ENCODE data around the gene PDZD8.
A peak's percentile ranks its signal among the peaks of the same experiment; 100 is the strongest.

PDZD8 gene

DNA sequence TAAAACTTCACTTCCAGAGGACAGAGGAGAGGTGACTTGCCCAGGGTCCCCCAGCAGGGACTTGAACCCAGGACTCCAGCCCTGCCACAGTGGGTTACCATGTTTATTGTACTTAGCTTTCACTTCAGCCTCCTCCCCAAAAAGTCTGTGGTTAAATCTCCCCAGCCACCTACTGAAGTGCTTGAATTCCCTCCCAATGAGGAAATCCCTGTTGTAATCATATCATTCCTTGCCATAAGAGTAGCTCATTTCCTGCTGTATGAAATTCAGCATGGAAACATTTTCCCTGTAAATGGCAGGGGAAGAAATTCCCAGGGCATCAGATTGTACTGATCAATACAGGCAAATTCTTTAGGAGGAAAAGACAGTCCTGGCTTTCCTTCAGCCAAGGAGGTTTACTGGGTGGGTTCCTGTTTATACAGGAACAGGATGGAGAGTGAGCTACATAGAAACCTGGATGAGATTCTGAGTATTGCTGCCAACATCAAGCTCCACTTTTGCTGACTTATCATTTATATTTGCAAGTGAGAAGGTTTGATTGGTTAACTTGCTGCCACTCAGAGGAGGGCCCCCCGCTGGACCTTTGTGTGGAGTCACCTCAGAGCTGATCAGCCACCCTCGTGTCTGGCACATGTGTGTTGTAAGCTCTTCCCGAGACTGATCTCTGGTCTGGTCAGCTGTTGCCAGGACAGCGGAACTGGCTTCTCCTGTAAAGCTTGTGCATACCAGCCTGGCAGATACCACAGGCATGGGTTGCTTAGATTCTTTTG lies 16.4 kb upstream of the PDZD8 start:
- DNase-seq (ENCODE audit: low read depth) = peak; percentile 46

- DNase-seq (ENCODE audit: low read depth) = no peak
These were observed 15.2 kb upstream of the PDZD8 start for GRCh38 chr10:117390420-117390819.

- no peak for DNase-seq (ENCODE audit: low read depth)
These were observed 11.6 kb upstream of the PDZD8 start for GRCh38 chr10:117386805-117387204.

- no peak for DNase-seq (ENCODE audit: low read depth)
These were observed 7.6 kb upstream of the PDZD8 start for GRCh38 chr10:117382861-117383260.

- DNase-seq (ENCODE audit: low read depth) = no peak
These were observed 507 bp downstream of the PDZD8 start for GRCh38 chr10:117374506-117375359.

DNA sequence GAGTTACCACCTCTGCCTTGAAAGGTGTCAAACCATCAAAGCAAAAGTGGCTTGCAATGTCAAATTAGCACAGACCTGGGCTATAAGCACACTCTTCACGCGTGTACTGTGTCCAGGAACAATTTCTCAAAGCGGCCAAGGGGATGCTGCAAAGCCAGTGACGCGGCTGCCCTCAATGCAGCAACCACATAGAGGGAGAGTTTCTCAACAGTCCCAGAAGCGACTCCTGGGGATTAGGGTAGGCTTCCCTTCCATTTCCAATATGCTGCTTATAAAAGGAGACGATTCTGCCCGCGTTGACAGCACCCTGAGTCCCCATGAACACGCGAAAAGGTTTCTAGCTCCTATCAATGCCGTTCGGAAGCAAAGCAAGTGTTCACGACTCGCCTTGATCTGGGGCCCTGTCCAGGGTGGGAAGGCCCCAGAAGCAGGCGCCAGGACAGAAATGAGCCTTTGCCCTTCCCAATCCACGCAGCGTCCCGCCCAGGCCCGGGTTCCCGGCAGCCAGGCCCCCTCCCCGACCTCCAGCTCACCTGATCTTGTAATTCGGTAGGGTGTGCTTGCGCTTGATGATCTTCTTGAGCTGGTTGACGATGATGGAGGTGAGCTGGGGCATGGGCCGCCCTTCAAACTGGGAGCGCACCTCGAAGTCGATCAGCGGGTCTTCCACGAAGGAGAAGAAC lies 1.3 kb downstream of the PDZD8 start:
- no peak for DNase-seq (ENCODE audit: low read depth)

- DNase-seq (ENCODE audit: low read depth) = no peak
These were observed 5.0 kb downstream of the PDZD8 start for GRCh38 chr10:117370205-117370604.

DNA sequence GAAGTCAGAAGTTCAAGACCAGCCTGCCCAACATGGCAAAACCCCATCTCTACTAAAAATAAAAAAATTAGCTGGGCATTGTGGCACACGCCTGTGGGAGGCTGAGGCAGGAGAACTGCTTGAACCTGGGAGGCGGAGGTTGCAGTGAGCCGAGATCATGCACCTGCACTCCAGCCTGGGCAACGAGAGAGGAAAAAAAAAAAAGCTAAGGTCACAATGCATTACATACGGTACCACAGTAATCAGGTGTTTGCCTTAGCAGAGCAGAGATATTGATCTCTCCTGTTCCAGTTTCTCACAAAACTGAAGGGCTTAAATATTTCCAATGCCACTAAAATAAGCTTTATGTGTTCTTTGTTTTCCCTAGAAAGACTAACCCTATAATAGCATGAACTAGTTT lies 7.5 kb downstream of the PDZD8 start:
- DNase-seq (ENCODE audit: low read depth) = no peak

- no peak for DNase-seq (ENCODE audit: low read depth)
These were observed 8.5 kb downstream of the PDZD8 start for GRCh38 chr10:117366741-117367140.

GRCh38 chr10:117365612-117366011 lies 9.6 kb downstream of the PDZD8 start:
- DNase-seq (ENCODE audit: low read depth) = no peak

GRCh38 chr10:117364110-117364960 lies 10.9 kb downstream of the PDZD8 start:
- no peak for DNase-seq (ENCODE audit: low read depth)

DNA sequence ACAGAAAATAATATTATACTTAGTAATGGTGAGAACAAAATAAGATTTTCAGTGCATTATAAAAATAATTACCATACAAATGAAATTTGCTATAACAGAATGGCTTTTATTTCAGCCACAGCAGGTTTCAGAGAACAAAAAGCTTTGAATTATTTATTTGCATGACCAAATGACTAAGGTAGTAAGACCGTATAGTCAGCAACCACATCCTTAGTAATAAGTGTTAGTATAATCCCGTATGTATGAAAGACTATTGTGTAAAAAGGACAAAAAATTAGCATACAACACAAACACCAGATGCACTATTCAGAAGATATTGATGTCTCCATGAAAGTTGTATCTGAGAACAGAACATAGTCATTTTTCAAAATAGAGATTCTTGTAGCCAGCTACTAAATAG lies 12.2 kb downstream of the PDZD8 start:
- no peak for DNase-seq (ENCODE audit: low read depth)

- DNase-seq (ENCODE audit: low read depth) = no peak
These were observed 12.9 kb downstream of the PDZD8 start for GRCh38 chr10:117362313-117362712.

DNA sequence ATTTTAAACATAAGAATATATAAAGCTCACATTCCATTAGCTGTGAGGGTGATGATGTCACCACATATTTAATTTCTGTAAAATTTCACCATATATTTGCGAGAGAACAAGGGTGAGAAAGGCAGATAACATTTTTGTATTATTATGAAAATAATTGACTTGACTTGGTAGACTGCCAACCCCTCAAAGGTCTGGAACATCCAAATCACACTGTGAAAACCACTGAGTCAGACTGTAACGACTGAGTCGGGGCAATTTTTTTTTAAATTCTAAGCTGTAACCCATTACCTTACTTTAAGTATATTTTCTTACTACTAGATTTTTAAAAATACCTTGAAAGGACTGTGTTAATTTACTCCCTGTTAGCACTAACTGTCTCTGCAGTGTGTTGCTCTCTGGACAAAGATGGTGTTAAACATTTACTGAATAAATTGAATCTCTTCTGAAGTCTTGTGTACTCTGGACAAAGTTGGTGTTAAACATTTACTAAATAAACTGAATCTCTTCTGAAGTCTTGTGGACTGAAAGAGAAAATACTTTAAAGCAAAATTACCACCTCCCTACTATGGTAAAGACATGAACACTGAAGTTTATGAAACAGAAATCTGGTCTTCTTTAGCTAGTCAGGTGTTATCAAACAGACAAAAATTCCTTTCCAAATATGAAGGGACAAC lies 14.1 kb downstream of the PDZD8 start:
- DNase-seq (ENCODE audit: low read depth) = no peak

DNA sequence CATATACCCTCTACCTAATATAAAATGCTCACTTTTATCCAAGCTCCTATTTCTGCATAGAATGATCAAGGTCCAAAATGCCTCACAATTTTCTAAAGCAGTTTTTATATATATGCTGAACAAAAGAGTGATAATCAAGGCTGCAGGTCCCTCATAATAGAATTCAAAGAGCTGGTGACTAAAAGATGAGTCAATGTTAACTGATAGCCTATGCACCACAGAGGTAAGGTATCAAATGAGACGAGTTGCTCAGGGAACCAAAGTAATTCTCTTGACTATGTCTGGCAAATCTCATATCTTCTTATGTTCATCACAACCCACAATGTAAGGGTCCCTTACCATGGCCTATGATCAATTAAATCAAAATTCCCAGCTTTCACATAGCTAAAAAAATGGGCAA lies 15.2 kb downstream of the PDZD8 start:
- no peak for DNase-seq (ENCODE audit: low read depth)

DNA sequence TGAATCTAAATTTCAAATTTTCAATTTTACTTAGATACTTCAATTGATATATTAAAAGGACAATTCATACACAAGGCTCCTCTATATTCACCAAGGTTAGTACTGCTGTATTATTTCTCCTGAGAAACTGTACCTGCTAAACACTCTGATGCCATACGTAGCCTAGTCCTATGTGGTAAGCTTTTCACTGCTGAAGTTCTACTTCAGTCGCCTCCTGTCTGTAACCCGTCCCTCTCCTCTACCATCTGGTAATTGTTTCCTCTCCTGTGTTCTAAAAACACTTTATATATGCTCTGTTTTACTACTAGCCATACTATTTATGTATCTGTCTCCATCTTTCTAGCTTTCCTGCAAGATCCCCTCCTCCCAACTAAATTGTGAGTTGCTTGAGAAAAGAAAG lies 20.2 kb downstream of the PDZD8 start:
- DNase-seq (ENCODE audit: low read depth) = no peak

DNA sequence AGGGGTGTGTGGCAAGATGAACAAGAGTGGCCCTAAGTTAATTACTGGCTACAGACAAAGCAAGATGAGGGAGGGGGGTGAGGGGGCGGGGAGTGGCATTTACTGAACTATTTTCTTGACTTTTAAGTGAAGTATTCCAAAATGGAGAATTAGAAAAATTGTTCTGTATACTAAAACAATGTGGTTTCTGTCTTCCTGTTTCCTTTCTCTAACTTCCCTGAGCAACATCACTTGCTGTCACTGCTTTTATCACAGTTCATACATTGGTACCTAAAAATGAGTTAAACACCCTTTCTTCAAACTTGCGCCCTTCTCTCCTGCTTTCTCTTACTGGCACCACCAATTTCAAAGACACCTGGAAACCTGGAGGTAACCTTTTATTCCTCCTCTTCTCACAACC lies 21.6 kb downstream of the PDZD8 start:
- no peak for DNase-seq (ENCODE audit: low read depth)

DNA sequence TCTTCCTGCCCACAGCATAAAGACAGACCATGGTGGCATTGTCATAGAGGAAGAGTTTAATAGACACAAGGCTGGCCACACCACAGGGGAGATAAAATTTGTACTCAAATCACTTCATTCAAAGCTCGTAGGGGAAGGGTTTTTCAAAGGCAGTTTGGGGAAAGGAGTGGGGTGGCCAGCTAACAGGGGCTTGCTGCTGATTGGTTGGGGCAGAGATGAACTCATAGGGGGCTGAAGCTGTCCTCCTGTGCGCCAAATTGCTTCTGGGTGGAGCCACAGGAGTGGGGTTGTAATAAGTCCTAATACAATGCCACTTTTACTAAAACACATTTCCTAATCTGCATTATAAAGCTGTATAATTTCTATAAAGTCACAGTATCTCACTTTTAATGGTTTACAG lies 22.5 kb downstream of the PDZD8 start:
- no peak for DNase-seq (ENCODE audit: low read depth)

DNA sequence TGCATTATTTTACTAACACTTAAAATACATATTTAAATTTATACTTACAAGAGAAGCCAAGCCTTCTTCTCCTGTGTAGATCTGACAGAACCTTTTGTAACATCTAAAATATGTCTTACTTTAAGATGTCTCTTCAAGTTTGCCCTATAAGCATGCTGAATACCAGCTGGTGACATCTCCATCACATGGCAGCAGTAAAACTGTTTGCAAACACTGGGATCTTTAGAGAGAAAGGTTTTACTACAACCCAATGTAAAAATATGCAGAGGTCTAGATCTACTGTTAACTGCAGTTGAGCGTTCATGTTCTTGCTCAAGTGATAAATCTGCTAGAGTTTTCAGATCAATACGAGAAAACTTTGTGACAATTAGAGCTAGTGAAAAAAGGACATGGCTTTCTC lies 23.2 kb downstream of the PDZD8 start:
- DNase-seq (ENCODE audit: low read depth) = no peak

- no peak for DNase-seq (ENCODE audit: low read depth)
These were observed 23.7 kb downstream of the PDZD8 start for GRCh38 chr10:117351558-117351957.

DNA sequence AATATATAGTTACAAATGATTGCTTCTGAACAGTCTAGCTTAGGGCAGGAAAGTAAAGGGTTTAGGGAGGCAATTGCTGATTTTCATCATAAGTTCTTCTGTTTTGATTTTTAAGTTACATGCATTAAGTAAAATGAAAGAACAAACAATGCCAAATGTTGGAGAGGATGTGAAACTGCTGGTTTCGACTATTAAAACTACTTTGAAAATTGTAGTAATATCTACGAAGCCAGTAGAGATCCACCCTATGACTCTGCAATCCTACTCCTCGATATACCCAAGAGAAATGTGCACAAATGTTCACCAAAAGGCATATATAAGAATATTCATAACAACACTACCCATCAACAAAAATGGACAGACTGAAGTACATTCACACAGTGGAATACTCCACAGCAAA lies 24.3 kb downstream of the PDZD8 start:
- no peak for DNase-seq (ENCODE audit: low read depth)
